SW480 (cell line): ENCODE data around the gene TBC1D4.

Source experiments
- DNase-seq: peaks from one replicate; pipeline ENCODE4 v3.0.0-alpha.2; 2016; ENCODE audit warnings: low spot score

The TBC1D4 gene

DNA sequence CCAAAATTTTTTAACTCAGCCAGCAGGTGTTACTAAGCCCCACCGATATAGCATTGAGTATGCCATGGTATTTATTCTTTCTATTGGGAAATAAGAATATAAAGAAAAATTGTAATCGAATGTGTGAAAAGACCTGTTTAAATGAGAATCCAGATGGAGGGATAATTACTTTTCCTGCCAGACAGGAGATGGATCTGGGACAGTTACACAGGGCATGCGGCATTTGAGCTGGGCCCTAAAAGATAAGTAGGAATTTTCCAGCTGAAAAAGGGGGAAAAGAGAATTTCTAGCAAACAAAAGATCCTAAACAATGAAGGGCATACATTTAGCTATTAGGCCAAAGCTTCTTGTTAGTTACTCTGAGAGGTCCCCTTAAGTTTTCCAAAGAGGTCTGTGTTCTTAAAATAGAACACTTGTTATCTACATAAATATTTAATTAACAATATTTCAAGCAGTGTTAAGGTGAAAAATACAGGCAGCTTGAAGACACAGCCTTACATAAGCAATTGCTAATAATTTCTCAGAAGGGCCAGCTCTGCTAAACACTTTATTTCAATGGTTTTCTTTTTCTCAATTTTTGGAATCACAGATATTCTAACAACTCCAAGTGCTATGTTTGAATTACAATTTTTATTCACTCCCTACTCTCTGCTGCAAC, 63.7 kb downstream of the TBC1D4 start:
- no peak for DNase-seq

DNA sequence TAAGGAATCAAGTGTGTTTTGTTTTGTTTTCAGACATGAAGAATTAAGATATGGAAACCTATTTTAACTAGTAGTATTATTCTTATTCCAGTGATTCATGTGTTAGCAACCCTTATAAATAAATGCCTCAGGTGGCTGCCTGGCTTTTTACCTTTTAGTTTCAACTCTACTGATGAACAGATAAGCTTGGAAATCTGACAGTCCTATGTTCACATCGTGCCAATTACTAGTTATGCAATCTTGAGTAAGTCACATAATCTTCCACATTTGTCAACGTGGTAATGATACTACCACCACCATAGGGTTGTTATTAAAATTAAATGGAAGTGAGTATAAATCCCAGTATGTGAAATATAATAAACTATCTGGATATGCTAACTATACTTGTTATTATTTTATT, 64.3 kb downstream of the TBC1D4 start:
- no peak for DNase-seq

DNA sequence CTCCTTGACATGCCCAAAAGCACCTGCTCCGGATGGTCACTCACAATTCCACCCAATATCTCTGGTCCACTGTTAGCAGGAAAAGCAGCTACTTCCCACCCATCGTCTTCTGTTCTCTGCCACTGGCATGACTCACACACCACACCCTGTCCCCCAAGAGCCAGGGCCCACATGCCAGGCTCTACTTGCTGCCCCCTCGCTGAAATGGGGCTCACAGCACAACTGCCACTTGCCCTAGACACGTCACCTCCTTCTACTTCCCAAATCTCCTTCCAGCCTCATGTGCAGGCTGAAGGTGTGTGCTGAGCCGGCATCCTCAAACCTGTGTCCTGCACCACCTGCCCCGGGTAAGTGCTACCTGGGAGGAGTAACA, 65.0 kb downstream of the TBC1D4 start:
- peak; percentile 14 for DNase-seq

DNA sequence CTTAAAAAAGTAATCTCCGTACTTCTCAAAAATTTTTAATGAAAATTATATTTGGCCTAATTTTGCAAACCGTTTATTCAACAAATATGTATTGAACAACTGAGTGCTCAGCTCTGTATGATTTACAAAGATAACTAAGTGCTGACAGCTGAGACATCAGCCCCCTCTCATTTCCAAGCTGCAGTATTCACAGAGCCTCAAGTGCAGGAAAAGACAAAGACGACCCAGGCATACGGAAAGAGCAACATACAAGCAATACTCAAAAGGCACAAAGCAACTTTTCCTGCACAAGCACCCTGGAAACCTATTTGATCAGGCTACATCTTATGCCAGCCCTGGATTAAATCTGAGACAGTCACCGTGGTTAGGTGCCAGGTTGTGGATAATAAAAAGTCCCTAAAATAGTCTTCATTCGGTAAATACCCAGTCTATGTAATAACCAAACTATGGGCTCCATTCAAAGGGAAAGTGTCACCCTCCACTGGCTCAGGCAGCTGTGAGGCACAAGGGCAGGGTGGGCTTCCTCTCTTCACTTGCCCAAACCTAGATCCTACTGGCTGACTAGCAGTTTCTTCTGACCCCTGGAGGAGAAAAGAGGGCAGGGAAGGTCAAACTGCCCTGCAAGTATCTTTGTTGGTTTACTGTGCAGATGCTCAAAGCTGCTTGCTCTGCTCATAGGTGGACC, 65.5 kb downstream of the TBC1D4 start:
- DNase-seq: no peak

DNA sequence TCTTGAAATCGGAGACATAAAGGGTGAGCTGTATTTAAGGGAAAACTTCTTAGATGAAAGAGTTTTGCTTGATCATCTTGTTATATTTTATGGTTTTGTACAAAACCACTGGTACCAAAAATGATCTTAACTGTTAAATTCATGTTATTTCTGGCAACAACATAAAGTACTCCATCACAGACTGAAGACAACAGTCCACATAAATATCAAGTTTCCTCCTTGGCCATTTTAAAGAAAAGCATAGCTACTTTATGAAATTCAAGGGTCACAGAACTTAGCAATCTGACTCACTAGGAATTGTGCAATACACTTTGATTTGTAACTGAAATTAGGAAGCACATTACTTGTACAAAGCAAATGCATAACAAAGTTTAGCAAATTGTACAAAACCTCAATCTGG, 66.3 kb downstream of the TBC1D4 start:
- no peak for DNase-seq

GRCh38 chr13:75415171-75415570, 66.8 kb downstream of the TBC1D4 start:
- DNase-seq: no peak

GRCh38 chr13:75414036-75414827, 67.7 kb downstream of the TBC1D4 start:
- no peak for DNase-seq

- no peak for DNase-seq
These were observed 69.9 kb downstream of the TBC1D4 start for GRCh38 chr13:75411924-75412537.

DNA sequence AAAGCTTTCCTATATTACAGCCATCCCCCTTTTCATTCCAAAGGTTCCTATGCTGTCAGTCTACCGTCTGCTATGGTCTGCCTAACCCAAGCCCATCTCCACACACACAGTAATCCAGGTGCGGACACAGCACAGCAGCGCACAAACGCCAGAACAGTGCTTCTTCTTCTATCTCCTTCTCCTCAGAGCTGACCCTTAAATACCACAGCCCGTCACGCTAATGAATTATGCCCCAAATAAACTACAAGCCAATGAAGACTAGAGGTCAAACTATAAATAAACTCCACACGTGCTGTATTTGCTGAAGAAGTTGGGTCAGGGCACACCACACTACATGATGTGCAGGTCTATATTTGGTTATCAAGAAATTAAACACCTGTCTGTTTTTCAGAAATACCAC, 71.8 kb downstream of the TBC1D4 start:
- DNase-seq: no peak

DNA sequence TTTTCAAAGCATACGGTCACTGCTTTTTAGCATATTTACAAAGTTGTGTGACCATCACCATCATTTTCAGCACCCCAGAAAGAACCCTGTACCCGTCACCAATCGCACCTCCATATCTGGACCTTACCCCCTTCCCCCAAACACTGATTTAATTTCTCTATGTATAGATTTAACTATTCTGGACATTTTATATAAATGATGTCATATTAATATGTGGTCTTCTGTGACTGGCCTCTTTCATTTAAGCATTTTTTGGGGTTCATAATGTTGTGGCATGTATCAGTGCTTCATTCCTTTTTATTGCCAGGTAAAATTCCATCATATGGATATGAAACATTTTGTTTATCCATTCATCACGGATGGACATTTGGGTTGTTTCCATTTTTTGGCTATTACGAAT, 74.0 kb downstream of the TBC1D4 start:
- no peak for DNase-seq

- DNase-seq: no peak
These were observed 74.5 kb downstream of the TBC1D4 start for GRCh38 chr13:75407473-75407872.

- no peak for DNase-seq
These were observed 75.8 kb downstream of the TBC1D4 start for GRCh38 chr13:75405976-75406703.

GRCh38 chr13:75404726-75405125, 77.2 kb downstream of the TBC1D4 start:
- no peak for DNase-seq

GRCh38 chr13:75402787-75403186, 79.2 kb downstream of the TBC1D4 start:
- DNase-seq: no peak

DNA sequence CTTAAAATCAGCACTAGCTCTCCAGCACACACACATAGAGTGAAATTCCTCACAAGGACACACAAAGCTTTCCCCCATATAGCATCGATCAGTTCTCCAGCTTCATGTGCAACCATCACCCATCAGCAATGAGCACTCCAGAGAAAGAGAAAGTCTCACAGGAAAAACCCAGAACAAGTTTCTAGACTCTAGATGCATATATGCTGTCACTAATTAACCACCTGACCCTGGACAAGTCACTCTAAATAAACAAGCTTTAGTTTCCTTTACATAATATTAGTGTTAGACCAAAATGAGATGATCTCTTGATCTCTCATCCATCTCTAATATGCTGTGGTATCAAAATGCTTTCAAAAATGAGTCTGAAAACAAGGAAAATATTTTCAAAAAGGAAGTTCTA, 81.2 kb downstream of the TBC1D4 start:
- no peak for DNase-seq

DNA sequence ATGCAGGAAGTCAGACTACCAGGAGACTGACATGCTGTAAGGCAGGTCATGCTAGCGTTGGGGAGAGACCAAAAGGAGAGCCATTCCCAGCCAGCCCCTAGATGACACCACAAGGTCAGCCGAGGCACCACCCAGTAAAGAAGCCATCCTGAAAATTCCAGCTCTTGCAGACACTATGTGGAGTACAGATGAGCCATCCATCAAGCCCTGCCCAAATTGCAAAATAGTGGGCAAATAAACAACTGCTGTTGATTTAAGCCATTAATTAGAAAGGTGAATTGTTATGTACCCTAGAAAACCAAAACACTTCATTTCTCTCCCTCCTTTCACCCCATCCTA, 82.1 kb downstream of the TBC1D4 start:
- DNase-seq: no peak

- no peak for DNase-seq
These were observed 82.6 kb downstream of the TBC1D4 start for GRCh38 chr13:75399168-75399878.

DNA sequence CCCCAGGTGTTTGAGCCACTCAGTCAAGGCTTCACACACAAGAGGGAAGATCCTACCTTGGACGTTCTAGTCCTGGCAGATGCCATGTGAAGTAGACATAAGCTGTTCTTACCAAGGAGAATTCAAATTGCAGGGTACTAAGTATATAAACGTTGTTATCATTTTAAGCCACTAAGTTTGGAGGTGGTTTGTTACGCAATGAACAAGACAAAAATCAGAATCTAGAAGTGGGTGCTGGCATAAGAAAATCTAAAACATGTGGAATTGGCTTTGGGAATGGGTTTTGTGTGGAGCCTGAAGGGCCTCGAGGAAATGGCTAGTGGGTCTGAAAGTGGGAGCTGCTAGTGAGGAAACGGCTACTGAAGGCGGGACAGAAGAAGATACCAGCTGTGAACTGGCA, 83.9 kb downstream of the TBC1D4 start:
- DNase-seq: no peak

DNA sequence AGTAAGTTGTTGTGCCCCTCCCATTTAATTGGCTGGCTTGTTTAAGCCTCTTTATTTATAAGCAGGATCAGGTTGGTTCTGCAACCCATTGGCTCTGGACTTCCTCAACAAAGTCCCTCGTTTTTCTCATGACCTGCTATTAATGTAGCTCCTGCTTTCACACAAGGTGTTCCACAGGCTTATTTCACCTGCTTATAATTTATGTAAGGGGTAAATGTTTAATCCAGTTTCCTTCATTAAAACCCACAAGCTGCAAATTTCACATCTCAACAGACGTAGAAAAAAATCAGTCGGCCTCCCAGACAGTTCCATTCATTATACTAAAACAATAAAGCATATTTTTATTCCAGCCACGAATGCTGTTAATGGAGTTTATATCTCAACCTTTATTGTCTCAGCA, 86.1 kb downstream of the TBC1D4 start:
- no peak for DNase-seq

- DNase-seq: no peak
These were observed 86.9 kb downstream of the TBC1D4 start for GRCh38 chr13:75395066-75395465.

GRCh38 chr13:75393839-75394520, 88.0 kb downstream of the TBC1D4 start:
- DNase-seq: no peak
